Fibroblast of skin of left quadriceps (primary cell): Measurements from ENCODE around the gene GPER1.
"Not testable (repeated sequence)": the region's sequence is repeated elsewhere in the genome, so short reads cannot be mapped to it uniquely, and the experiment has no call there.

ENCODE experiments used
- DNase-seq, 2 experiments: peaks; one replicate each; pipeline ENCODE4 v3.0.0-alpha.2; 2013; ENCODE audit warnings: low read depth in 2 of 2

The GPER1 gene

GRCh38 chr7:1142051-1142635 is 54.2 kb downstream of the GPER1 start:
- no peak for DNase-seq

- not testable (repeated sequence) for DNase-seq
Measured at GRCh38 chr7:1143031-1143430, 55.1 kb downstream of the GPER1 start.
